ENCODE measurements around the gene DLGAP1.
"Not testable (repeated sequence)": the region's sequence is repeated elsewhere in the genome, so short reads cannot be mapped to it uniquely, and the experiment has no call there.

The DLGAP1 gene

GRCh38 chr18:4356929-4357328, 98.2 kb downstream of the DLGAP1 start:
- DNase-seq = no peak
- no peak for TF ChIP-seq GATA1 (IDR thresholded peaks at IDR 0.05; ENCODE audit: low read depth, low read length)
- no peak for TF ChIP-seq POLR2A (IDR thresholded peaks at IDR 0.05; ENCODE audit: low read length)

- no peak for DNase-seq
- TF ChIP-seq GATA1 (IDR thresholded peaks at IDR 0.05; ENCODE audit: low read depth, low read length) (no peak), POLR2A (IDR thresholded peaks at IDR 0.05; ENCODE audit: low read length) (no peak)
Observed at GRCh38 chr18:4353853-4354418, 101.2 kb downstream of the DLGAP1 start.

GRCh38 chr18:4352746-4353551, 102.2 kb downstream of the DLGAP1 start:
- no peak for TF ChIP-seq POLR2A (IDR thresholded peaks at IDR 0.05; ENCODE audit: low read length)
- TF ChIP-seq GATA1 (IDR thresholded peaks at IDR 0.05; ENCODE audit: low read depth, low read length) = no peak
- DNase-seq = no peak

GRCh38 chr18:4351005-4351404, 104.1 kb downstream of the DLGAP1 start:
- TF ChIP-seq GATA1 (IDR thresholded peaks at IDR 0.05; ENCODE audit: low read depth, low read length) (no peak), POLR2A (IDR thresholded peaks at IDR 0.05; ENCODE audit: low read length) (no peak)
- DNase-seq = no peak

- DNase-seq = no peak
- TF ChIP-seq GATA1 (IDR thresholded peaks at IDR 0.05; ENCODE audit: low read depth, low read length) = no peak
- TF ChIP-seq POLR2A (IDR thresholded peaks at IDR 0.05; ENCODE audit: low read length) = no peak
Observed at GRCh38 chr18:4335386-4335785, 119.7 kb downstream of the DLGAP1 start.

GRCh38 chr18:4333043-4333442, 122.1 kb downstream of the DLGAP1 start:
- no peak for TF ChIP-seq POLR2A (IDR thresholded peaks at IDR 0.05; ENCODE audit: low read length)
- no peak for TF ChIP-seq GATA1 (IDR thresholded peaks at IDR 0.05; ENCODE audit: low read depth, low read length)
- no peak for DNase-seq

- TF ChIP-seq GATA1 (IDR thresholded peaks at IDR 0.05; ENCODE audit: low read depth, low read length) (no peak), POLR2A (IDR thresholded peaks at IDR 0.05; ENCODE audit: low read length) (no peak)
- DNase-seq = no peak
Observed at GRCh38 chr18:4319738-4320677, 135.1 kb downstream of the DLGAP1 start.

GRCh38 chr18:4318311-4318710, 136.8 kb downstream of the DLGAP1 start:
- DNase-seq = no peak
- TF ChIP-seq GATA1 (IDR thresholded peaks at IDR 0.05; ENCODE audit: low read depth, low read length) = no peak
- TF ChIP-seq POLR2A (IDR thresholded peaks at IDR 0.05; ENCODE audit: low read length) = no peak

GRCh38 chr18:4311945-4312344, 143.2 kb downstream of the DLGAP1 start:
- DNase-seq = not testable (repeated sequence)

GRCh38 chr18:4311136-4311535, 144.0 kb downstream of the DLGAP1 start:
- no peak for DNase-seq
- TF ChIP-seq GATA1 (IDR thresholded peaks at IDR 0.05; ENCODE audit: low read depth, low read length) = no peak
- no peak for TF ChIP-seq POLR2A (IDR thresholded peaks at IDR 0.05; ENCODE audit: low read length)

GRCh38 chr18:4309227-4309626, 145.9 kb downstream of the DLGAP1 start:
- no peak for DNase-seq
- TF ChIP-seq POLR2A (IDR thresholded peaks at IDR 0.05; ENCODE audit: low read length) (no peak), GATA1 (IDR thresholded peaks at IDR 0.05; ENCODE audit: low read depth, low read length) (no peak)

- TF ChIP-seq GATA1 (IDR thresholded peaks at IDR 0.05; ENCODE audit: low read depth, low read length) = no peak
- no peak for TF ChIP-seq POLR2A (IDR thresholded peaks at IDR 0.05; ENCODE audit: low read length)
- DNase-seq = no peak
Observed at GRCh38 chr18:4308576-4308975, 146.5 kb downstream of the DLGAP1 start.

GRCh38 chr18:4299395-4299794, 155.7 kb downstream of the DLGAP1 start:
- DNase-seq = no peak
- TF ChIP-seq GATA1 (IDR thresholded peaks at IDR 0.05; ENCODE audit: low read depth, low read length) (no peak), POLR2A (IDR thresholded peaks at IDR 0.05; ENCODE audit: low read length) (no peak)

GRCh38 chr18:4293337-4293736, 161.8 kb downstream of the DLGAP1 start:
- TF ChIP-seq POLR2A (IDR thresholded peaks at IDR 0.05; ENCODE audit: low read length) (no peak), GATA1 (IDR thresholded peaks at IDR 0.05; ENCODE audit: low read depth, low read length) (no peak)
- DNase-seq = no peak

All from erythroblast (primary cell).